CD4-positive, alpha-beta T cell treated with Interleukin-10 for 1 hour (primary cell): Measurements from ENCODE around the gene CDK11A.
"Not testable (repeated sequence)": the region's sequence is repeated elsewhere in the genome, so short reads cannot be mapped to it uniquely, and the experiment has no call there.

Experiments
- DNase-seq: peaks from one replicate; pipeline ENCODE4 v3.0.0-alpha.2; 2020

CDK11A gene

DNA sequence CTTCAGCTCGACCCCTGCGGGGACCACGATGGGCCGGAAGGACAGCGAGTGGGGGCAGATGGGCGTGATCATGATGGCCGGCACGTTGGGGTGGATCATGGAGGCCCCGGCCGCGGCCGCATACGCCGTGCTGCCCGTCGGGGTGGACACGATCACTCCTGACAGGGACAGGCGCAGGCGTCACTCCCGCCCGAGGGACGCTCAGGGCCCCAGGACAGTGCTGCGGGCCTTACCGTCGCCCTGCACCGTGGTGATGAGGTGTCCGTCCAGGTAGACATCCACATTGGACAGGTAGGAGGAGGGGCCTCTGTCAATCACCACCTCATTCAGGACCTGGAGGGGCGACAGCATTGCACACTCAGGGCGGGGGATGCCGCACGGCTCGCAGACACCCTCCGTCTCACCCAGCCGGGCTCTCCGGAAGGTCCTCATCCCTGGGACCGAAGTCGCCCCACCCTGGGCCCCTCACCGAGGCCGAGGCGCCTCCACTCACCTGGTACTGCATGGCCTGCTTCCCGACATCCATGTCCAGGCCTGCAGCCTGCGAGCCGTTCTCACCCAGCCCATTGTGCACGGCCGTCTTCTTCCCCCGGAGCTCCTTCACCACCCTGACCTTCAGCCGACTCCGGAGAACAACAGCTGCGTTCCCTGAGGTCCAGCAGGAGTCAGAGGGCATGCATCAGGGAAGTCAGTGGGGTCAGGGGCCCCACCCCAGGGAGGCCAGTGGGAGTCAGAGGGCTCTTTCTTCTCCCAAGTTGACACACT, 30.1 kb upstream of the CDK11A start:
- DNase-seq = no peak

DNA sequence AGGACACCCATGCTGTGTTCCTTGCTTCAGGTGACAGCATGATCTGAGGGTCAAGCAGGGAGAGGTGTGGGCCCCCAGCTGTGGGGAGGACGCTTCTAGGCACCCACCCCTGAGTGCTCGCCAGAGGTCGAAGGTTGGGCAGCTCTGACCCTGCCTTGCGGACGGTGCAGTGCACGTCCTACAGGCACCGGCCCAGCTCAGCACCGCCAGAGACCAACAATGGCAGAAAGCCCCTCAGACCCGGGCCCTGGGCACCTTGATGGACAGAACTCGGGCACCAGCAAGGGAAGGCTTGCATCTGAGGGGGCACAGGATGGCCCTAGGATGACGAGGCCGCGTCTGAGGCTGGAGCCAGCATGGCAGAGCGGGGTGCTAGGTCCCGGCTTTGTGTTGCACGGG, 29.4 kb upstream of the CDK11A start:
- DNase-seq = no peak

DNA sequence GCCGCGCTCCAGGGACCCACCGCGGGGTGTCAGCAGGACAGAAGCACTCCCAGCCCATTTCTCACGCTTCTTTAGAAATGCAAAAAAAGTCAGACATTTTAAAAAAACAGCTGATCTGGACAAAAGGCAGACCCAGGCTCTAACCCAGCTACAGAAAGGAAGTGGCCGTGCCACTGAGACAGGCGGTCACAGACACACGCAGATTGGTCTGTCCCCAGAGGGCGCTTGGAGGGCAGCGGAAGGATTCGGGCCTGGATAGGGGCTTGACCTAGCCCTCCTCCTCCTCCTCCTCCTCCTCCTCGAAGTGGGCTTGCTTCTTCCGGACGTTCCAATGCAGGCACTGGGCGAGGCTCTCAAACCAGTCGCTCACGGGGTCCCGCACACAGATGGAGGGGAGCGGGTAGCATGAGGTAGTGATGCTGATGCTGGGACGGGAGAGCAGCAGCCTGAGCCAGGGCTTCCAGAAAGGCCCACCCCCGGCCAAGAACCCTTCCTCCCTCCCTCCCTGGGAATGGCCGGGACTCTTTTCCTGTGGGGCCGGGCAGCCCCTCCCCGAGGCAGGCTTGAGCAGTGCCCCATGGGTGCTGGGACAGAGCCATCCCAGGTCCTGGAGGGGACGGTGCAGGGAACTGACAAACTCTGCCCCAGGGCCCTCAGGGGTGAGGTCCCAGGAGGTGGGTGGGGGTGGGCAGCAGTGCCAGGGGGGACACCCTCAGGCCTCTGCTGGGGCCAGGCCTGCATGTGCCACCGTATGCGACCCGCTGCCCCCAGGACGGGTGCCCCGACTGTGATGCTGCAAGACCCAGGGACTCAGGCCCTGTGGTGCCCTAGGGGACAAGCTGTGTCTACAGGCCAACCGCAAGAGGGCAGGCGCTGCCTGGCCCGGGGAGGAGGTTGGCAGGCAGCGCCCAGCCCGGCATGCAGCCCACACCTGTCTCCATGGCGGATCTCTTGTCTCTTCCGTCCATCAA, 28.8 kb upstream of the CDK11A start:
- DNase-seq = no peak

DNA sequence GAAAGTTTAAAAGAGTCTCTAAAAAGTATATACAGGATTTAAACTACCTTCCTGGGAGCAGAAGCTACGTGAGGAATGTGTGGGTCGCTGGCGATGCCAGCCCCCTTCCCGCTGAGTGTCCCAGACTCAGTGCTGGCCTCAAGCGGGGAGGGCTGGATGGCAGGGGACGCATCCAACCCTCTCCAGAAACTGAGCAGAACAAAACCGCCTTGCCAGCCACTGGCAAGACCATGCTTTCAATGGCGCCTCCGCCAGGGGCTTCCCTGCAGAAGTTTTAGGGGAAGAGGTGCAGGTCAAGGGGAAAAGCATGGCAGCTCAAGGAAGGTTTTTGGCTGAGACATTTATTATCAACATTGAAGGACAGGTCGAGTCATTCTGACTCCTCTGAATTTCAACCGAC, 28.0 kb upstream of the CDK11A start:
- no peak for DNase-seq

DNA sequence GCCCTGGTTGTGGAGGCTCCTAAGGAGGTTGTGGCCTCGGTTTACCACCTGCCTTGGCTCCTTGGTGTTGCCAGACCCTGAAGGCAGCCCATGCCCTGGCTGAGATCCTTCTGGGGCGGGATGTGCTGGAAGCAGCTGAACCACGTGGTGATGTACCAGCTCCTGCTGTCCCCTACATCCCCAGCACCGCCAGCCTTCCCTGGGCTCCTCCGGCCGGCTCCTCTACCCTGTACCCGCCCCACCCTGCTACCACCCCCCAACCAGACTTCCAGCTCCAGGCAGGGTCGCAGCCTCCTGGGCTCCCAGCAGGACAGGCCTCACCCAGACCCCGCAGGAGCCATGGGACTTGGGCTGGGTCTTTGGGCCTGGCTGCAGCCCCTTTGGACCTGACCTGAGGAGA, 25.8 kb upstream of the CDK11A start:
- not testable (repeated sequence) for DNase-seq

DNA sequence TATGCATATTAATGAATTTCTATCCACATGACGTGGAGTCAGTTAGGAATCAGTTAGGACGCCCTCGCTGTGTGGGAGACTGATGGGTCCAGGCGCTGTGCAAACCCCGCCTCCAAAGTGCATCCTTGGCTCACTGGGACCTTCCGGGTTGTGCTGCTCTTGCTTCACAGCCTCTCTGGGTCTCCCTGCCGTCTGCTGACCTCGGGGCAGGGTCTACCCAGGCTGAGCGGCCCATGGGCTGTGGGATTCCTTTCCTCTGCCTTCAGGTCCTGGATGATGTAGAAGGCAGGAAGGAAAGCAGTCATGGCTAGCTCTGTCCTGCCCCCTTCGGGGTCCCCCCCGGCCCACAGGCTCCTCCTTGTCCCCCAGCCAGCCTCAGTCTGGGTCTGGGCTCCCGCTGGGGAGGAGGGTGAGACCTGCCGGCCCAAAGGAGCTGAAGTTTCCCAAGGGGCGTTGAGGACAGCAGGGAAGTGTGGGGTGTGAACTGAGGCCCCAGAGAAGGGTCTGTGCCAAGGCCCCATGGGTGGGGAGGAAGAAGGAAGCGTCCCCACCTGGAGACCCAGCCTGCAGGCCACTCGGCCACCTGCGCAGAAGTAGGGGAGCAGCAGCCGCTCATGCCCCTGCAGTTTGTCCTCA, 24.6 kb upstream of the CDK11A start:
- DNase-seq = no peak

DNA sequence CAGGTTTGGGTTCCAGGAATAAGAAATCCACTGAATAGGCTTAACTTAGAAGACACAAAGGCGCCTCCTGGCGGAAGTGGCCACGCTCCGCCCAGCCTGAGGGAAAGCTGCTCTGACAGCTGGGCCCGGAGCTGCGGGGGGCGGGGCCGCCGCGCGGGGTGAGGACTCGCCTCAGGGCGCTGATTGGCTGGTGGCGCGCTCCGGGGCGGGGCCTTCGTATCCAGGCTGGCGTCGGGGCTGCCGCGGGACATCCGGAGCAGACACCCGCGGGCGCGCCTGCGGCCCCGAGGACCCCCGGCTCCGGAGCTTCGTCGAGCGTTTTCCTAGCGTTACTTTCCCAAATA, 22.4 kb upstream of the CDK11A start:
- DNase-seq = not testable (repeated sequence)

DNA sequence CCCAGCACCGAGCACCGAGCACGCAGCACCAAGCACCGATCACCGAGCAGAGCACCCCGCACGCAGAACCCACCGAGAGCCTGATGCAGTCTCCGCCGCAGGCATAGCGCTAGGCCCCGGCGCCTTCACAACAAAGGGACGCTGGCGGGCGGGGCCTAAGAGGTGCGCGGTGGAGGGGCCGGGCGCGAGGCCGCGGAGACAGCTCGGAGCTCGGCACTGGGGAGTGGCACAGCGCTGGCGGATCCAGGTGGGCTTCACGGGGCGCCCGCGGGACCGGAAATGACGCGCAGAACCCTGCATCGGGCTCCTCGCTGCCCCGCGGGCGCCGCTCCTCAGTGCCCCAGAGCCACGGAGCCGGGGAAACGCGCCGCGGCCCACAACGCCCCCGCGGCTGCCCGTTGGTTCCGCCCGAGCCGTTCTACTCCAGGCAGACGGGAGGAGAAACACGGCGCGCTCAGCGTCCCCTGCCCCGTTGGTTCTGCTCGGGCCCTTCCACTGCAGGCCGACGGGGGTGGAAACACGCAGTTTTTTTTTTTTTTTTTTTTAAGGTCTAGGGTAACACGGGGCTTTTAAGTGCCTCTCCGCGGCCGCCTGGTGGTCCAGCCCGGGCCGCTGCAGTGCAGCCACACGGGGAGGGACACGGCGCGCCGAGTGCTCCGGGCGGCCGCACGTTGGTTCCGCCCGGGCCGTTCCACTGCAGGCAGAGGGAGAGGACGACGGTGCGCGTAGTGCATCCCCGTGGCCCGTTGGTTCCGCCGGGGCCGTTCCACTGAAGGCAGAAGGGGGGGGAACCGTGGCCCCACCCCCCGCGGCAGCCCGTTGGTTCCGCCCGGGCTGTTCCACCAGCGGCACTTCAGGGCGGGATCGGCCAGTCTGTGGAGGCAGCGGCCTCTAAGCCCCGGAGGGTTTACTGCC, 21.8 kb upstream of the CDK11A start:
- DNase-seq = peak; percentile 80

DNA sequence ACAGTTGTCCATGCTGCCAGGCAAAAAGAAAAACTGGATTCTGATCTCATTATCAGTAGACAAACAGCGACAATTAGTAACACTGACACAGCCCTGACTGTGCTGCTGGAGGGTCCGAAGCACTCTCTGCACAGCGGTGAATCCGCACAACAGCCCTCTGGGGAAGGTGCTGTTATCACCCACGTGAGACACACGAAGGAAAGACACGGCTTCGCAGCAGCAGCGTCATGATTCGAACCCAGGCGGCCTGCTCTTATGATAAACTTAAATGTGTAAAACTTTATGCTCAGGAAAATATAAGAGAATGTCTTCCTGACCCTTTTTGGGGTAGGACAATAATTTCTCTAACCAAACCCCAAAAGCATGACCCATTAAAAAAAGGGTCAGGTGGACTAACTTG, 18.4 kb upstream of the CDK11A start:
- DNase-seq = not testable (repeated sequence)

DNA sequence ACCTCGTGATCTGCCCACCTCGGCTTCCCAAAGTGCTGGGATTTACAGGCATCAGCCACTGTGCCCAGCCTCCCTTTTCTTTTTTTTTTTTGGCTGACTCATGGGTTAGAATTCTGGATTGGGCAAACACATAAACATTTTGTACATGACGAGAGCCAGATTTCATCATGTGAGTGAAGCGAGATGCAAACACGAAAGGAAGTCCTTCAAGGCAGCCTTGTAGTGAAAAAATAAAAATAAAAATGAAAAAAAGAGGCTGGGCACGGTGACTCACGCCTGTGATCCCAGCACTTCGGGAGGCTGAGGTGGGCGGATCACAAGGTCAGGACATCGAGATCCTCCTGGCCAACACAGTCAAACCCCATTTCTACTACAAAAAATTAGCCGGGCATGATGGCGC, 16.9 kb upstream of the CDK11A start:
- not testable (repeated sequence) for DNase-seq

DNA sequence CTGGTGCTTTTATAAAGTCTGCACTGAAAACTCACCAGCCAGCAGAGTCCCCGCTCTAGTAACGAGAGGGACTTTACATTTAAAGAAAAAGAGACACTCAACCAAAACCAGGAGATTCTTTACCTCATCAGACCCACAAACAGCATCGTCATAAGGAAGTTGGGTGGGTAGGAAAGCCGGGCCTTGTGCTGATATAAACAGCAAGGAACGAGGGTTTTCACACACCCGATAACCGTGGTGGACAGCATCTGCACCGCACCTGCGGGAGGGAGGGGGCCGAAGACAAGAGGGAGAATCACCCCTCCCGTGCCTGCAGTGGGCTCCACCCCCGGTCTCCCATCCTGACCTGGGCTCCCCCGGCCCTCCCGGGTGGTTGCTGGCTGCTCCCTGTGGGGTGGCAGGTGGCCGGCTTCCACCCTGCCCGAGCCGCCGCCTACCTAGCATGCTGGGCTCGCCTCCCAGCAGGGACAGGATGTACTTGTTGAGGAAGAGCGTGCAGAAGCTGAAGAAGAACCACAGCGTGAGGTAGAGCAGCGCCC, 14.7 kb upstream of the CDK11A start:
- DNase-seq = not testable (repeated sequence)

DNA sequence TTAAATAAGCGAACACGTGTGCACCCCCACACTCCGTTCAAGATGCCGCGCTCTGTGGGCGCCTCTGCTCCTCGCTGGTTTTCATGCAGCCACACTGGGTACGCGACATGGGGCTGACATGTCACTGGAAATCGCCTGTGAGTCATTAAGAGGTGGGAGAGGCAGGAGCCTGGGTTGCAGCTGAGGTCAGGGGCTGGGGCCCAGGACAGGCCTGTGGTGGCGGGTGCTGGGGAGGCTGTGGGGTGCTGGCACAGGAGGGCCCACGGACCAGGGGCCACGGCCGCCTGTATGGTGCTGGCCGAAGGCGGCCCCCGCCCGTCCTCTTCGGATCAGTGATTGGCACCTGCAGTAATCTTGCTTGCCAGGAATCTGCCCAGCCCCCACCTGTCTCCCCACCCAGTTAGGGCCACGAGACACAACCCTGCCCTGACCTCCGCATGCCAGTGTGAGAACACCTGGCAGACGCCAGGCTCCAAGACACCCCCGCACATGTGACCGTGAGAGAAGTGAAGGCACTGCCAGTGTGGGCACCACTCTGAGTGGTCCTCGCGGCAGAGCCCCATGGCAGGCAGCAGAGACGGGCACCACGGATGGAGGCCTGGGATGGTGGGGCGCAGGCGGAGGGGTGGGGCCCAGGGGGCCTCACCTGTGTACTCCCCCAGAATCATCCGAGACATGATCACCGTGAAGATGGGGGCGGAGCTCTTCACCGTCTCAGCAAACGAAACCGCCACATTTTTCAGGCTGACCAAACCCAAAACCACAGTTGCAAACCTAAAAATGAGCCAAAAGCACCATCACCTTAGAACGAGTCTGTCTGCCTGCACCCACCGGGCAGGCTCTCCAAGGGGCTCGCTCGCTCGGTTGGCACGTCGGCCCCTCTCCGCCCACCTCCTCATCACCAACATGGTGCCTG, 13.8 kb upstream of the CDK11A start:
- not testable (repeated sequence) for DNase-seq

DNA sequence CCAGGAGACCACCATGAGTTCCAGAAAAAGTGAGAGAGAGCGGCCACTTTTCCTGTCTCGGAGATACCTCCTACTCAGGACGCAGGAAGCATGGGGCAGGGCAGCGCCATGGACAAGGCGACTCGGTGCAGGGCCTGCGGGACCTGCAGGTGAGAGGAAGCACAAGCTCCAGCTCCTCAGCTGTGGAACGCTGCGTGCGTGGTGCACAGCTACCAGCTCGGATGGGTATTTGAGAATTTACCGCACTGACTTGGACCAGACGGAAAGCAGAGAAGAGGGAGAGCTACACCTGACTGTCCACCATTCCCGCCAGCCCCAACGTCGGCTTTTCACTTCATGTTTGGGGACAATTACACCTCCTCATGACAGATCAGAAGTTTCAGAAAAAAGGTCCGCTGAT, 8.2 kb upstream of the CDK11A start:
- DNase-seq = no peak

DNA sequence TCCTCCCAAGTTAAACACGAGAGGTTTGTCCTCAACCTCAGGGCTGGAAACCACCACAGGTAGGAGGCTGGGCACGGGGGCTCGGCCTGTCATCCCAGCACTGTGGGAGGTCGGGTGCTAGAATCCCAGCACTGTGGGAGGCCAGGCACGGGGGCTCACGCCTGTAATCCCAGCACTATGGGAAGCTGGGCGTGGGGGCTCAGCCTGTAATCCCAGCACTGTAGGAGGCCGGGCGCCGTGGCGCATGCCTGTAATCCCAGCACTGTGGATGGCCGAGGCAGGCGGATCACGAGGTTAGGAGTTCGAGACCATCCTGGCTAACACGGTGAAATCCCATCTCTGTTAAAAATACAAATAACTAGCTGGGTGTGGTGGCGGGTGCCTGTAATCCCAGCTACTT, 6.7 kb upstream of the CDK11A start:
- DNase-seq = no peak

DNA sequence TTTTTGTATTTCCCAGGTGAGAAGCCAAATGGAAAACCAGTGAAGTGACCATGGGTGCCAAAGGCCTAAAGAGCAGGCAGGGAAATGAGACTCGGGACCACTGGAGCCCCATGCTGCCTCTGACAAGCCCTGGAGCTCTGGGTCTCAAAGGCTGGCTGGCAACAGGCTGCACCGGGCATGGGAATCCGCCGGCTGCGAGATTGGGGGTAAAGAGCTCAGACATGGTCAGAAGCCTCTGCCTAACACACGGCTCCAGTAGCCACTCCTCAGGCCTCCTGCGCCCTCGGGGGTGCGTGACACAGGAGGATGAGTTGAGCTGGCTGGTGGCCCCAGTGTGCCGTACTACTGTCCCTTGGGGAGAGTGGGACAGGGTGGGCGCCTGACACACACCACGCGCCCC, 6.1 kb upstream of the CDK11A start:
- not testable (repeated sequence) for DNase-seq

DNA sequence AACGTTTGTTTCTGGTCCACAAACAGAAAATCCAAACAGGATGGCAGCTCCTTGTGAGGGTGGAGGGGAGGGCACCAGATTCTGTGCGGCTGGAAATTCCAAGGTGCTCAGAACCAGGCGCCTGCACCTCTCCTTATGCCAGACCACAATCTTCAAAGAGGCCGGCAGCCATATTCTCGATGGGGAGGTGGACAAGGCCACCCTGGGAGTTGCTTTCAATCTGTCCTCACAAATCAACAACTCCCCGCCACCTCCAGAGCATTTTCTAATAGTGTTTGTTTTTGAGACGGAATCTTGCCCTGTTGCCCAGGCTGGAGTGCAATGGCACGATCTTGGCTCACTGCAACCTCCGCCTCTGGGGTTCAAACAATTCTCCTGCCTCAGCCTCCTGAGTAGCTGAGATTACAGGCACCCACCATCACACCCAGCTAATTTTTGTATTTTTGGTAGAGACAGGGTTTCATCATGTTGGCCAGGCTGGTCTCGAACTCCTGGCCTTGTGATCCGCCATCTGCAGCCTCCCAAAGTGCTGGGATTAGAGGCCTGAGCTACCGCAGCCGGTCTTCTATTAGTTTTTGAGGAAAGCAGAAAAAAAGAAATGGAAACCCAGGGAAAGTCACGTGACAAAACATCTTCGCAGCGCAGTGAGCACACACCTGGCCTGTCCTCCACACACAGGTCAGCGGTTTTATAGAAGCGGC, 5.1 kb upstream of the CDK11A start:
- DNase-seq = not testable (repeated sequence)

DNA sequence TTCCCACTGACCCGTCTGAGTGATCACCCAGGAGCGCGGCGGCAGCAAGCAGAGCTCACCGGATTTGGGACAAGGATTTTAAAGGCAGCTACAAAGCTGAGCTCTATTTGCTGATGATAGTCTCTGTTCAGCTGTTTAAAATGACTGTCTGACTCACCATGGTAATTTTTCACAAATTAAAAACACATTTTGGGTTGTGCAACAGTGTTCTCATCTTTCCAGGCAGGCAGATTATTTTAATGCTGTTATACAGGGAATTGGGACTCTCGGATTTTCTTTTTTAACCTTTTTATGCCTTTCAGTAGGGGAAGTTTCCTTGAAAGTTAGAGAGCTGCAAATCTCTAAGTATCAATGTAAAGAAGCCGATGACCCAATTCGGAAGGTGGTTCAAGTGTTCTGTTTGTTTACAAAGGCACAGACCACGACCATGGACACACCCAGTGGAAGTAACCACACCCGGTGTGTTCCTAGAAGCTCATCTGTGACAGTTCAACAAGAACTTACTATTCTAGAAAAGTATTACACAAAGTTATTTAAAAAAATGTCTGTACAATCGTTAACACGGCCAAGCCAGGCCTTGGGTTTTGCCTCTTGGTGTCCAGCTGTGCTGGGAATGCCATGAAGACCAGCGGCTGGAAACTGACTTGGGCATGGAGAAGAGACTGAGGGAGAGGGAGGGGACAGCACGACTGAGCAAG, 4.3 kb upstream of the CDK11A start:
- DNase-seq = peak; percentile 63

DNA sequence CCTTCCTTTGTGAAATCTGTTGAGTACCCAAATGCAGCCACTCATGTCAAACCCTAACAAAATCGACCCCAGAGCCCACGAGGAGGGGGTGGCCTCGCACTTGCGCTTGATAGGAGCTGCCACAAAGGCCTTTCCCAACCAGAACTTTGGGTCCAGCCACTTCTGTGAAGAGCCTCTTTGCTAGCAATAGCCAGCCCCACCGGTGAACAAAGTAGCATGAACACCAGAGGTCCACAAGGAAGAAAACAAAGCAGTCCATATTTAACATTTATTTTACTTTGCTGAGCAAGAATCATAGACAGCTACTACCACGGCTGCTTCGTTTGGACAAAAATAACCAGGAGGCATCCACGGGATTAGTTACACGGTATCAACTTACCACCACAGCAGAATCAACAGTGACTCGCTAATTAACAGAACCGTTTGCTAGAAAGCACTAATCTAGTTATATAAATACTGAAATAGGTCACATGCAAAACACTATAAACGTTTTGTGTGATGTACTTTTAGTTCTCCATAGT, 3.0 kb upstream of the CDK11A start:
- DNase-seq = not testable (repeated sequence)

DNA sequence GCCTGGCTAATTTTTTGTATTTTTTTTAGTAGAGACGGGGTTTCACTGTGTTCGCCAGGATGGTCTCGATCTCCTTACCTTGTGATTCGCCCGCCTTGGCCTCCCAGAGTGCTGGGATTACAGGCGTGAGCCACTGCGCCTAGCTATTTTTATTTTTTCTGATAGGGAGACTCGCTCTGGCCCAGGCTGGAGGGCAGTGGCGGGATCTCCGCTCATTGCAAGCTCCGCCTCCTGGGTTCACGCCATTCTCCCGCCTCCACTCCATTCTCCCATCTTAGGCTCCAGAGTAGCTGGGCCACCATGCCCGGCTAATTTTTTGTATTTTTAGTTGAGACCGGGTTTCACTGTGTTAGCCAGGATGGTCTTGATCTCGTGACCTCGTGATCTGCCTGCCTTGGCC, 1.9 kb upstream of the CDK11A start:
- DNase-seq = not testable (repeated sequence)
